Measurements from ENCODE around the gene TTC22. TPM values are rescaled to one million over a fixed set of nuclear protein-coding genes. Genes with fewer than 3 reads are reported as not detected.

Gene TTC22
- total RNA-seq, result 10.2 and 11.0 TPM in 2 replicates

DNA sequence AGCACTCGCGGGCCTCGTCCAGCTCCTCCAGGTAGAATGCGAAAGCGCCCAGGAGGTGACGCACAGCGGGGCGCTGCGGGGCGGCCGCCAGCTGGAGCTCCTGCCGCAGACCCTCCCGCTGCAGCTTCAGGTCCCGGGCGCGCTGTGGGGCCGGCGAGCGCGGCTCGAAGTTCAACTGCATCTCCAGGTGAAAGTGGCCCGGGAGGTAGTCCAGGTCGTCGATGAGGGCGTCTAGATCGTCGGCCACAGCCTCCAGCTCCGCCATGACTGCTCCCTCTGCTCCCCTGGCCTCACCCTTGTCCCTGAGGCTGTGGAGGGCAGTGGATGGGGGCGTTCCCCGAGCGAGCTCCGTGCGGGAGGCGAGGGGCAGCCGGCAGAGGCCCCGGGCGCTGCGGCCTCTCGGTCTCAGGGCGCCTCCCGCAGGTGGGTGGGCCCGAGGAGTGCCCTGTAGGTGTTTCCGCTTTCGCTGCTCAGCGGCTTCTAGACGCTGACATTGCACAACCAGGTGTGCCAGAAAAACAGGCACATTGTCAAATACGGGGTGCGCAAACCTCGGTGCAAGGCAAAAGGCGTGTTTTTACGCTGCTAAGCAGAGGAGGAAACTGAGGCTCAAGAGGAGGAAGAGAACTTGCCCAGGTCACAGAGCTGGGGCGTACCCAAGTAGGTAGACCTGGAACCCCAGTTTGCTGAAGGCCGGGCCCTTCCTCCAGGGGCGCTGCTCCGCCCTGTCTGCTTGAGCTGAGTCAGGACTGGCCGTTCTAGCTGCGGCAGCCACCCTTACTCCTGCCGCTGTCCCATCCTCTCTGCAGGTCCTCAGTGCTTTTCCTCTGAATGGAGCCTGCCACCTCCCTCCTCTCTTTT, at the start of gene TTC22:
Gene TTC22, minus strand, starts transcription at position 425 of the 861 bp plus-strand sequence. Its CDS starts 160 bp downstream, at position 265.
- intact Hi-C loops (cut with micrococcal nuclease), result loop anchor here (1.0 to 10.0 kb wide), 11 partner anchors 37 to 1876 kb away; partner anchors contain the start of genes CYB5RL, DHCR24, ECHDC2 and MRPL37

DNA sequence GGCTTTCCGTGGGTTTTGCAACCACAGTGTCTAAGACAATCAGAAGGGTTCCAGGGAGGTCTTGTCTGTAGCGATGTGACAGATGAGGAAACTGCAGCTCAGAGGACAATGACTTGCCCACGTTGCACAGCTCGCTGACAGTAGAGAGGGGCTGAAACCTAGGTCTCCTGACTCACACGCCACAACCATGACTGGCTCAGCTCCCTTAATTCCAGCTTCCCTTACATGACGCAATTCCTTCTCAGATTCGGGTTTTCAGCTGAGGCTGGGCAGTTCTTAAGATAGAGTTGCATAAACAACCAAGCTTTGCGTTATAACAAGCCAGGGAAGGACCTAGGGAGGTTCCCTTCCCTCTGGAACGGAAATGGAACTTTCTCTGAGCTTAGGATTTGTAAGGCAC, 49.6 kb upstream of the TTC22 start:
- intact Hi-C loops (cut with micrococcal nuclease), result no loop called here

GRCh38 chr1:54850069-54850730, 49.1 kb upstream of the TTC22 start:
- intact Hi-C loops (cut with micrococcal nuclease), result no loop called here

DNA sequence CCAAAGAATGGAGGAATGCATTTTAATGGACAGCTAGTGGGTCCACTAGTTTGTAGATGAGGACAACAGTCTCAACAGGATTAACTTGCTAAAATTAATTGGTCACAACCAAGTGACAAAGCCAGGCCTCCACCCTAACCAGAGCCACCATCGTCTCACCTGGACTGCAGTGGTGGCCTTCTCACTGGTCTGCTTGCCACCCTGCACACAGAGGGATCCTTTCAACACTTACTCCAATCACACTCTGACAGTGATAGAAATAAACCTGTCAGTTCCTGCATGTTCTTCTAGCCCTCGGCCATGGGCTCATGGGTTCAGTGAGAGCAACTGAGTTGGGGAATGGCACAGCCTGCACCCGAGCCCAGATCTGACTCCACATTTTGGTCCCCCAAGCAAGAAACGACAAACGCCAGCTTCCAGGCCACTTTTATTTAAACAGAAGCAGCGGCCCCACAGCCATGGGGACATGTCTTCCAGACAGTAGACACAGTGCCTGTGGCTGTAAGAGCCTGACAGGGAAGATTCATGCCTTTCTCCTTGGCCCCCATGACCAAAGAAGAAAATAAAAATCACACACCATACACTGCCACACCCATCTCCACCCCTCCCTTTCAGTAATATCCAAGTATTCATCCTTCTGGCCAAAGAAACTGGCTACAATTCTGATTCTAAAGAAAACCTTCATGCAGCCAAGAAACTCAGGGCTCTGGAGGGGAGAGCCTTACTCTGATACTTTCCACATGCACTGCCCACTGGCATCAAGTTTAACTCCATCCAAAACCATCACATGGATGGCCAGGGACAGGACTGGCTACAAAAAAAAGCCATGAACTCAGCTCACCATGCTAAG, 48.3 kb upstream of the TTC22 start:
- intact Hi-C loops (cut with micrococcal nuclease), result no loop called here

GRCh38 chr1:54848134-54848948, 47.2 kb upstream of the TTC22 start:
- intact Hi-C loops (cut with micrococcal nuclease), result no loop called here

GRCh38 chr1:54846716-54847284, 45.7 kb upstream of the TTC22 start:
- intact Hi-C loops (cut with micrococcal nuclease), result no loop called here

GRCh38 chr1:54846301-54846700, 45.2 kb upstream of the TTC22 start:
- intact Hi-C loops (cut with micrococcal nuclease), result no loop called here

- intact Hi-C loops (cut with micrococcal nuclease), result no loop called here
Measured at GRCh38 chr1:54845772-54846171, 44.6 kb upstream of the TTC22 start.

DNA sequence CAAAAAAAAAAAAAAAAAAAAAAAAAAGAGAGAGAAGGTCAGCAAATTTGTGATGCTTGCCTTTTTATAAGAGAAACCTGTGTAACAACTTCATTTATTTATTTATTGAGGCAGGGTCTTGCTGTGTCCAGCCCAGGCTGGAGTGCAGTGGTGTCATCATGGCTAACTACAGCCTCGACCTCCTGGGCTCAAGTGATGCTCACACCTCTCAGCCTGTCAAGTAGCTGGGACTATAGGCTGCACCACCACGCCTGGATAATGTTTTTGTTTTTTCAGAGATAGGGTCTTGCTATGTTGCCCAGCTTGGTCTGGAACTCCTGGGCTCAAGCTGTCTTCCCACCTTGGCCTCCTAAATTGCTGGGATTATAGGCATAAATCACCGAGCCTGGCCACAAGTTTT, 43.4 kb upstream of the TTC22 start:
- intact Hi-C loops (cut with micrococcal nuclease), result no loop called here

GRCh38 chr1:54843449-54843848, 42.3 kb upstream of the TTC22 start:
- intact Hi-C loops (cut with micrococcal nuclease), result no loop called here

DNA sequence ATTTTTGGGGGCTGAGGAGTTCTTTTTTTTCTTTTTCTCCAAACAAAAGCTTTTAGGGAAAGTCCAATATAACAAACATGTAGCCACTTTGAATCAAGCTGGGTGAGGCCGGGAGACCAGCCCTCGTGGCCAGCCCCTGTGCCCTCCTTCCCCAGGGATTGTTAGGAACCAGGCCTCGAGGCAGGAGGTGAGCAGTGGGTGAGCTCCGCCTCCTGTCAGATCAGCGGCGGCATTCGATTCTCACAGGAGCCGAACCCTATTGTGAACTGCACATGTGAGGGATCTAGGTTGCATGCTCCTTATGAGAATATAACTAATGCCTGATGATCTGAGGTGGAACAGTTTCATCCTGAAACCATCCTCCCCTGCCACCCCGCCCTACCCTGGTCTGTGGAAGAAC, 41.8 kb upstream of the TTC22 start:
- intact Hi-C loops (cut with micrococcal nuclease), result no loop called here

- intact Hi-C loops (cut with micrococcal nuclease), result no loop called here
Measured at GRCh38 chr1:54842206-54842915, 41.2 kb upstream of the TTC22 start.

GRCh38 chr1:54839824-54840223, 38.7 kb upstream of the TTC22 start:
- intact Hi-C loops (cut with micrococcal nuclease), result no loop called here

DNA sequence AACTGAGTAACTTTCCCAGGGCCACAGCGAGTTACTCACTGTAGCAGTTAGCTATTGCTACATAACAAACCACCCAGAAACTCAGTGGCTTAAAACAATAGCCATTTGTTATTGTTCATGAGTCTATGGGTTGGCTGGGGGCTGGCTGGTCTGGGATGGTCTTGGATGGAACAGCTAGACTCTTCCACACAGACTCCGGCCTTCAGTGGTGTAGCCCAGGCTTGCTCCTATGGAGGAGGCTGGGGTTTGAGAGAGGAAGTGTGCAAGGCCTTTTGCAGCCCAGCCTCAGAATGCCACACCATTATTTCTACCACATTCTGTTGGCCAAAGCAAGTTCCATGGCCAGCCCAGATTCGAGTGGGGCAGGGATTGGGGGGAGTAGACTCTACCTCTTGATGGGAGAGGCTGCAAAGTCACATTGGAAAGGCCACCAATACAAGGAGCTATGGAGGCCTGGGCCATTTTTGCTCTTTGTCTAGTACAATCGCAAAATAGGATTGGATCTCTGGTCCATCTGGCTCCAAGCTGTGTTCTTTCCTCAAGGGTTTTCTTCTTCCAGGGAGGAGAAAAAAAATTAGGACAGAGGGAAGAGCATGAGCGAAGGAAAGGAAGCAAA, 37.5 kb upstream of the TTC22 start:
- intact Hi-C loops (cut with micrococcal nuclease), result no loop called here

- intact Hi-C loops (cut with micrococcal nuclease), result no loop called here
Measured at GRCh38 chr1:54837002-54837853, 36.1 kb upstream of the TTC22 start.

DNA sequence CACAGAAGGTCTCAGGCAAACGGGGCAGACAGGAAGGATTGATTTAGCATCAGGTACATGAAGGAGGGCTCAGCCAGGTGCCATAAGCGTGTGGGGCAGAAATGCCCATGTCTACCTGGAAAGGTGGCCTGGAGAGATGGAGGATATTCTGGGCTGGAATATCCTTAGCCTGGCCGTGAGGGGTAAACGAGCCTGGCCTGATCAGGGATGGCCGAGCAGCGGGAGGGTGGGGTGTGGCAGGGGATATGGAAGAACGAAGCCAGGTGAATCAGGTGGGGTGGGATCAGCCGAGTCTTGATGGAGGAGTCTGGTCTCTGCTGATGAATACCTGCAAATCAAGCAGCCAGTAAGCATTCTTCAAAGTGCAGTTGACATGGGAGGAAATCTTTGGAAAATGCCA, 35.5 kb upstream of the TTC22 start:
- intact Hi-C loops (cut with micrococcal nuclease), result no loop called here

DNA sequence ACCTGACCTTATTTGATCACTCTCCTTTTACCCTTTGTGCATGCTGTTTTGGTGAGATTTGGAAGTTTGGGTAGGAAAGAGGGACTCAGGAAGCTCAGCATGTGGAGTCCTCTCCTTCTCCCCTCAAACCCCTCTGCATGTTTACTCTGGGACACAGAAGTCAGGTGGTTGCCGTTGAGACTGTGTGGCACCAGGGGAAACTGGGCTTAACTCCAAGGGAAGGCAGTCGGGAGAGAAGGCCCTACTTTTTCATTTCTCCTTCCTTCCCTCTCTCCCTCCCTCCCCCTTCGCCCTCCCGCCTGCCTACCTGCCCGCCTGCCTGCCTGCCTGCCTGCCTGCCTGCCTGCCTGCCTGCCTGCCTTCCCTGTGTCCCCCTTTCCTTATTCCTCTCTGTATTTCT, 34.8 kb upstream of the TTC22 start:
- intact Hi-C loops (cut with micrococcal nuclease), result no loop called here

GRCh38 chr1:54835131-54835898, 34.2 kb upstream of the TTC22 start:
- intact Hi-C loops (cut with micrococcal nuclease), result no loop called here

Data from T-helper 1 cell treated with Interleukin-12 subunit alpha and Interleukin-12 subunit beta and Interleukin-4 antibody, amounts not matched to agents 30 ng/mL and 1 ng/mL, for 36 hours (primary cell).